Kidney capillary endothelial cell (primary cell): ENCODE results near the gene PLCL1.

ENCODE experiments used
- DNase-seq: peaks from one replicate; pipeline ENCODE4 v3.0.0-alpha.2; 2018; ENCODE audit warnings: low spot score

Gene PLCL1

DNA sequence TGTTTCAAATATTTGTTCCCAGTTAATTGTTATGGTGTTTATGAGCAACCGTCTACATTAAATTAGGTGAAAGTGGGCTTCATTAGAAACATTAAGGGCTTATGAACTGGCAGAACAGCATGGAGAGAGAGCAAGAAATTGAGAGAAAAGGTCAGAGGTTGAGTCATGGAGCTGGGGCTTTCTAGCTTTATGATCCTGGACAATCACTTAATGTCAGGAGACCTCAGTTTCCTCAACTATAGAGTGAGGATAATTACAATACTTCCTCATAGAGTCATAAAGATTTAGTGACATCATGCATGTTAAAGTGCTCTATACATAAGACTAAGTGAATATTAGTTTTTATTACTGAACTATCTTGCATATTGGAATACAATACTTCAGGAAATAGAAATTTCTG lies 83.9 kb downstream of the PLCL1 start:
- DNase-seq, result no peak

DNA sequence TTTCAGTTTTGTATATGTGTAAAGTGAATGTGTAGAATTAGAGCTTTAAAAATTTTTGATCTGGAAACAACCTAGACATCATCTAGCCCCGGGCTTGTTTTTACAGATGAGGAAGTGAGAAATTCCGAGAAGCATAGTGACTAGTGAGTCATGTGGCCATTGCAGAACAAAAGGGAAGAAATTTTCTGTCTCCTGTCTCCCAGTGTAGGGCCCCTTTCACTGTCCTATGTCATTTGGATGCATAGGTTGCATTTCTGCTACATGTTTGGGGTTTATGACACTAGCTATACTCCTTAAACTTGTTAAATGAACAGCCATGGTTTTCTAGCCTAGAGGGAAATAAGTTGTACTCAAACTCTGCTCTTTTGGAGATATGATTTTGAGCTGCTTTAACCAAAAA lies 84.6 kb downstream of the PLCL1 start:
- peak; percentile 84 for DNase-seq

DNA sequence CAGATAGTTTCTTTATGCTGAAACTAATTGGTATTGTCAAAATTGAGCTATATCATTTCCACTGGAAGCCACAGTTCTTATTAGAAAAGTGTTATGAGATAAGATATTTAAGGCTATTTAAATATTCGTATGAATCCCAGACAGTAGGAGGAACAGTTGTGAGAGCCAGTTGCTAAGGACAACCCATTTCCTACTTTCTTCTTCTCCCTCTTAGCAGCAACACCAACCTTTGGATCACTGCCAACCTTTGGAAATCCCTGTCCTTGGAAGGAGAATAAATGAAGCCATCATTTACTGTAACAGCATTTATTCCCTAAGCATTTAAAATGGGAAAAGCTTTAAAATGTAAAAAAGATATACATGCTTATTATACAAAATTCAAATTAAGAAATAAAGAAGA lies 85.8 kb downstream of the PLCL1 start:
- no peak for DNase-seq

DNA sequence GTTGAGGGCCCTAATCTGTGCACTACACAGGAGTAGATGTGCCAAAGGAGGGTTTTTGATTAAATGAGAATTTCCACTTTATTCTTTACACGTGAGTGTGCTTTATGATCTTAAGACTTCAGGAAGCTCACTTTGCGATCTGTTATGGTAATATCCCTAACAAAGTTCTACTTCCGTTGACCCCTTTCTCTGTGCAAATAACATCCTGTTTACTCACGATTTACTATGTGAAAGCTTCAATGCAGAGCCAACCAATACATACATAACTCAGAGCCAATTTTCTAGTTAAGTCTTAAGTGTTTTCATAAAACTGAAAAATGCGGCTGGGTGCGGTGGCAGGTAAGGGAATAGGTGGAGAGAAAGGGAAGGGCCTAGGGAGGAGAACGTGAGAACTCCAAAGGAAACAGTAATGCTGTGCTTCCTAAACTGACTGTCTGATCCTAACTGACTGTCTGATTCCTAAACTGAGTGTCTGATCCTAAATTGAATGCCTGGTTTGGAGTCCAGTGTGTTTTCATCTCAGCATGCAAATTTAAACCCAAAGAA lies 87.6 kb downstream of the PLCL1 start:
- DNase-seq, result no peak

DNA sequence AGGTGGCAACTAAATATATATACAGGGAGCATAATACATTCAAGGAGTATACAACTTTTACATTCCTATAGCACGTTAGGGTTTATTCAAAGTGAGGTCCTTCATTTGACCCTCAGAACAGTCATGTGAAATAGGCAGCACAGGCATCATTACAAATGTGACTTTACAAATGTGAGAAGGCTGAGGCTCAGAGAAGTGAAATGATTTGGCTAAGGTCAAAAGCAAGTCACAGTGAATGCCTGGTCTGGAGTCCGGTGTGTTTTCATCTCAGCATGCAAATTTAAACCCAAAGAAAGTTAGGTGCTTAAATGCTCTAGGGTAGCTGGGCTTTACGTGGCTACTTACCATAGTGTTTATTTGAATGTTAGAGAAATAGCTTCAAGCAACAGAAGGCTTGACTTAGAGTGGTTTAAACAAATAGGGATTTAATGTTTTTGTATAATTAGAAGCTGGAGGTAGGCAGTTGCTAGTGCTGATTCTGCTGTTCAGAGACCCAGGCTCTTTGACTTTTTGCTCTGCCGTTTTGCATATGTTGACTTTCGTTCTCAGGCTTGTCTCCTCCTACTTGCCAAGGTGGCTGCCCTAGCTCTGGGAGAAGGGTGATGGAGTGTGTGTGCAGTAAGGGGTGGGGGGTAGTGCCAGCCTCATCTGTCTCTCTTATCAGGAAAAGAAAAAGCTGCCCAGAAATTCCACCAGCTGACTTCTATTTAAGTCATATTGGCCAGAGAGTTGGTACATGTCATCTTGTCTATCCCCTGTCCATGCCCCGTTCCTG lies 89.2 kb downstream of the PLCL1 start:
- DNase-seq, result no peak

DNA sequence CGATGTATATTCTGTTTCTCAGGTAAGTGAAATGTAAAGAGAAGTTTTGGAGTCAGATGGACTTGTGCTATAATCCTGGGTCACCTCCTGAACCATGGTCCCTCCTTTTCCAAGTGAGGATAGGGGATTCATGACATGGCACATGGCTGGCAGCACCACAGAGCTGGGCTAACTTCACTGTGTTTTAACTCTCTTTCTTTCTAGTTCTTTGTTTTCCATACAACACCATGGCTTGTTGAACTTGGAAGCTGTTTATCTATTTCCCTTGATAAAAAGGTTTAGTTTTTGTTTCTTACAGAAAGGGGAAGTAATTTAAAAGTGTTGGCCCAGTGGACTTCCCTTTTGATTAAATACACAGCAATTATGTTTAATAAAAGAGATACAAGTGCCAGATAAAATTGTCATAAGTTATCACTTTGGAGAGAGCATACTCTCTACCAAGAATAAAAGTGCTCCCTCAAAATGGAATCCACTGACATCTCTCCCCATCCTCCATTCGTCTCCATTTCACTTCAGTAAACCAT lies 90.4 kb downstream of the PLCL1 start:
- no peak for DNase-seq

DNA sequence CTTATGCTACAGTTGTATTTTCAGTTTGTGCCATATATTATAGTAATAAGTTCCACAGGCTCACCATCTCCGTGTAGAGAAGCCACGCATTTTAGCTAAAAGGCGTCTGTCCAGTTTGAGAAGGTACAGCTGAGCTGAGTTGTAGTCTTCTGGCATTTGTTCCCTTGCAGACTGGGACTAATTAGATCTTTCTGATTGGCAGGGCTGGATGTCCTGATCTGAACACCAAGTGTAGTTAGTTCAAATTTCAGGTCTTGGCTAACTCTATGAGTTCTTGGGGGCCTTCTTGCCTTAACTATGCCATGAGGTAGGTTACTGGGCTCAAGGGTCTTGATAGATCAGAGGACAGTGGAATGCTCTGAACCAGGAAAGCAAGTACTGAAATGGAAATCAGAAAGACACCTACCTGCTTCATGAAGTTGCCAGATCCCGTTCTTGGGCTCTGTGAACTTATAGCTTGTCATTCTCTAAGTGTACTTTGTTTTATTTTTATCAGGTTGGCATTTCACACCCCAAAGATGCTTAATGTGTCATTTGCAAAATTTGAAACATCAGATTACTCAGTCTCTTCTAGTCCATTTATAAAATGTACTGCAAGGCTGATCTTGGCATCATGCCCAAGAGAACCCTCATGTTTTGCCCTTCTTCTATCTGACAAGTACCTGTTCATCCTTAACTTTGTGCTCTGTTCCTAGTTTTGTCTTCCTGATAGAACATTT lies 93.7 kb downstream of the PLCL1 start:
- no peak for DNase-seq

DNA sequence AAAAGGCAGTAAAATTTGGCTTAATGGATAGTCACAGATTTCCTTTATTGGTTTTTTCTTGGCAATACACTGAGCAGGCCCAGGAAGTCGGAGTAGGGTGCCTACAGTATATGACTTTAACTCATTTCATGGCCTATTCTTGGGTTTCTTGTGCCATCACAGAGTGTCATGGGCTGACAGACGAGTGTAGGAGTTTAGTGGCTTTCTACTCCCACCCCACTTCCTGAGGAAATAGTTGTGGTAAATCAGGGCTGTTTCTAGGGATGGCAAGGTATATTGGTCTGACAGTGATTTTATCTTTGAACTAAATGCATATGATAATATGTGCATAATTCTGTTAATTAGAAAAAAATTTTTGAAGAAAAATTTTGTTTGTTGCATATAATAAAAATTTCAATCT lies 100.1 kb downstream of the PLCL1 start:
- no peak for DNase-seq

DNA sequence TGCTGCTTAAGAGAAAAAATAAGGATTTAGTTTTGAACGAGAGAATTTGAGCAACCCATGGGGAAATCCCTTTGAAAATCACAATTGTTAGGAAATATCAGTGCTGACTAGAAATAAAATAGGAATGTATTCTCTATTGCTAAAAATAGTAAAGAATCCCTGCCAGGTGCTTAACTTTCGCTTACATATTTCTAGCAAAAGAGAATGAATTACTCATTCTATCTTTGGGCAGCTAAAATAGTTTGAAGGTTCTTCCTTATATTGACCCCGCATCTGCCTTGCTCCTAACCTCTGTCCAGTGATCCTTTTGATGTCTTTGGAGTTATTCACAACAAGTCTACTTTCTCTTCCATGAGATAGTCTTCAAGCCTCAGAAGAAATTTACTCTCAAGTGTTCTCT lies 103.8 kb downstream of the PLCL1 start:
- no peak for DNase-seq

DNA sequence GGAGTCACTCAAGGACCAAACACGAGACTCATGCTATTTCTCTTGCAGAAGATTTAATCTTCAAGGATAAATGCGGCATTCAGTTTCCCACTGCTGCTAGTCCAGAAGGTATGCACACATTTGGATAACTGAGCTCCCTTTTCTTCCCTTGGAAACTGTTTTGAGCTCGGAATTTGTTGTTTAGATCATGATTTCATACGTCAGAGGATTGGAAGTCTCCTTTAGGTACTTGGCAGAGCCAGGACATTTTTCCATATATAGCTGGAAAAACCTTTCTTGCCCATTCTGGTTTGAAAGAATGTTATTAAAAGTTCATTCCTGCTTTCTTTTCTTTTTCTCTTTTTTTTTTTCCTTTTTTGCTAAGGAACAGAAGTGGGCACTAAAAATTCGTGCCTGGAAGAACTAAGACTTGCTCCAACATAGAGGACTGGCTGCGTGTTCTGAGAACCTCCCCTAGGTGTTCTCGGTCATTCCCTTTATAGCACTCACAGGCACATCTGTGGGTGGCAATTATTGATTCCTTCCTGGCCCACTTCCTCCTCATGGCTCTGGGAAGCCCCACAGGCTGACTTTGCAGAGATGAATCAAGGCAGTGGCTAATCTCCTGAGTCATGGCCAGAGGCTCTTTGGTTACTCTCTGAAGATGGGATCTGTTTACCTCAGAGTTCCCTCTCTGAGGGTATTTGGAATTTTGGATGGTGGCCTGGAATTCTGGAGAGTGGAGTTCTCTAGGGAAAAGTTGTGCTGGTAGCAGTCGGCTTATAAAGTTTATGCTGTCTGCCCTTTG lies 104.8 kb downstream of the PLCL1 start:
- DNase-seq, result peak; percentile 65

DNA sequence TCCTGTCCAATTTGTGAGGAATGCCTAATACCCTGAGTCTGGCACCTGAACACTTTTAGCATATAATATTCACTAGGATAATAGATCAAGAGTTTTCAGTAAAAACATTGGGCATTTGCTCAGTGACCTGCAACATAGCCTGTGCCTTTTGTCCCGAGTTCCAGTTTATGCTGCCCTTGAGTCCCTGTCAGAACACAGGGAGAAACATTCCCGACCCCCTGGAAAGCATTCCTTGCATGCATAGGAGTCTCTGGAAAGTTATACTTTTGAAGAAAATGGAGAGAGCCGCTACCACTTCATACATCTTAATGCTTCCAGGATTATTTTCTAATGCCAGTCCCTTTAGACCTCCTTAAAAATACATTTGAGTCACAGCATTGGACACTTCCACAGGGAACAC lies 107.3 kb downstream of the PLCL1 start:
- DNase-seq, result no peak

DNA sequence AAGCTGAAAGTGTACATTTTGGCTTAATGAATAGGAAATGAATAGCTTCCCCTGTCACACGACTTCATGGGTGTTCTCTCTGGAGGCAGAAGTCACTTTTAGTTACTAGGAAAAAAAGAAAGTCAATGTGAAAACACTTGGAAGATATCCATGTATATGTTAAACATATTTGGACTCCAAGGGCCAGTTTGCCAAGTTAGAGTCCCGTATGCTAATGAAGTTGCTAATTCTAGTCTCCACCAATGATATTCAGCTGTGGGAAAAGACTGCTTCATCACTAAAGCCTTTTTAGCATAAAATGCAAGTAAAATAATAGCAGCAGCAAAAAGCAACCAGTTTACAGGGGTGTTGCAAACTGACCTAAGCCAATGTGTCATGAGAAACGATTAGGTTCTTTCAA lies 108.7 kb downstream of the PLCL1 start:
- DNase-seq, result no peak

DNA sequence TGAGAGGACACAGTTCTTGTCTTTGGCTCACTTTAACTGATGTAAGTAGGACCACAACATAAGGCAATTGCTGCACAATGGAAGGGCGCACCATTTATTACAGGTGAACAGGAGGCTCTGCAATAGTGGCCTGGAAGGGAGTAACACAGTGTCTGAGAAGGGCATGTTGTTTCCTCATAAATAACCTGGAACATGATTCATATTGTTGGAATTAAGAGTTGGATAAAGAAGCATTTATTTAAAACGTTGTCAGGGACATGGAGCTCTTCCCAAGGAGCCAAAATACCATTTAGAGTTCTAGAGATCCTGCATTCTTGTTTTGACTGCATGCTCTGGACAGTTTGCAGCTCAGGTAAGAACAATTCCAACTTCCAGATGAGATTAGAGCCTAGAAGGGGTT lies 110.4 kb downstream of the PLCL1 start:
- no peak for DNase-seq

DNA sequence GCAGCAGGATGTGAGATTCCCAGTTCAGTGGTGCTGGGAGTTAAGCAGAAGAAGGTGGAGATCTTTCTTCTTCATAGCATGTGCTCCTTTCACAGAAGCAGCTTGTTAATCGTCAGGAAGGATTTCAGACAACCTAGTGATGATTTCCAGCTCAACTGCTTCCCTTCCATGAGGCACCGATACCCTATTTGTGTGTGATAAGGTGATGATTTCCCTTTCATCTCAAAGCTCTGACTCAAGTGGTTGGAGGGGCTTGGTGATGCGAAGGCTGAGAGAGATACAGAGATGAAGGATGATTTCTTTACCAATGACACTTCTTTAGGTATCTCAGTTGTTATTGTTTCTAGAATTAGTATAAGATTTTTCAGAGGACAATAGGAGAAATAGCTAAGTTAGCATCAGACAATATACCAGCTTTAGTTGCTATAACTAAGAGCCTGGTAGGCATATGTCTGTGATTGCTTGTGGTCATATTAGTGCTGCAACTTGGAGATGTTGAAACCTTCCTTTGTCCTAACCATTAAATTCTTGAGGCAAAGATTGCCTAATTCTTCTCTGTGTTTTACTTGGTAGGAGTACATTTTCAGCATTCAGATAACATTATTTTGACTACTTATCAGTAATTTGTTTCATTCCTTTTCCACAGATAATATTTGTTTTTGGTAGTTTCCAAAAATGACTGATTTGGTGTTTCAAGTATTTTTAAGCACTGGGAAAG lies 111.3 kb downstream of the PLCL1 start:
- no peak for DNase-seq

DNA sequence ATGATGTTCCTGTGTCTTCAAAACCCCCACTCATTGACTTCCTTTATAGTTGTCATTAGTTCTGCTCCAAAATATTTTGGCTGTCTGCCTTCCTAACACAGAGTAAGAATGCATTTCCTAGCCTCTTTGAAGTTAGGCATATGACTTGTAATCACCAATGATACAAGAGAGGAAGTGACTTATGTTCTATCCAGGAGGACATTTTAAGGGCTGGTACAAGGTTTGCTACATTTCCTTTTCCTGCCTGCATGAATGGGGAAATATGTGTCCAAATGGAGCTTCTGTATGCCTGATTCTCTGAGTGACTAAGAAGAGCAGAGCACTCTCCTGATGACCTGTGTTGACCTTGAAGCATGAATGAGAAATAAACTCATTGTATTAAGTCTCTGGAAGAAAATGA lies 115.1 kb downstream of the PLCL1 start:
- DNase-seq, result peak; percentile 92

DNA sequence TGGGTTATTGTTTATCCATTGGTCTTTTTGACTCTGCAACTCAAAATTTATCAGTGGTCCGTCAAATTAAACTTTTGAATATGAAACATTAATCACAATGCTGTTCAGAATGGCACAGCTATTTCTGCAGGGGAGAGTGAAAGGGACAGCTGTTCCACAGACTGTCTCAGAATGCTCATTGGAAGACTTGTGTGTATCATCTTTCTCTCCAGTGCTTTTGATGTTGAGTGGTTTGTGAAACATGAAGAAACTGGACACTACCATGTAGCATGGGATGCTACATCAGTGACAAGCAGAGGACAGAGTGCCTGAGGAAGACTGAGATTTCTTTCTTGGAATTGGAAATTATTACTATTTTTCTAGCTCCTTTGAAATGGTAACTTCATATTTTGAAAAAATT lies 115.7 kb downstream of the PLCL1 start:
- DNase-seq, result no peak

DNA sequence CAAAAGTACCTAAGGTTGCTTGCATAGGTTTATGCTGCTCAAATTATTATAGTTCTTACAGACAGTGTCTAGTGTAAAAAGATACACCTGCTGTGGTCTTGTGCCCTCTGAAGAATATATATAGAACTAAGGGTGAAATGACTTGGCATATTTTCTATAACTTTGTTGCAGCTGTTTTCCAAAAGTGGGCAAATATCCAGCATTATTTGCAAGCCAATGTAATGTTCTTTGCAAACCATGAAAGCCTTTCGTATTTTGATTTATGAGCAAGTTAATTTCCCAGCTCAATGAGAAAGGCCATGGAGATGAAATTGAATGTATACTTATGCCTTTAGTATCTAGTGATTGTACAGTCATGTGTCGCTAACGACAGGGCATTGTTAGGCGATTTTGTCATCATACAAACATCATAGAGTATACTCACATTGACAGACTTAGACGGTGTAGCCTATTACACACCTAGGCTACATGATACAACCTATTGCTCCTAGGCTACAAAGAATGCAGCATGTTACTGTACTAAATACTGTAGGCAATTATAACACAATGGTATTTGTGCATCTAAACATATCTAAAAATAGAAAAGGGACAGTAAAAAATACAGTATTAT lies 116.3 kb downstream of the PLCL1 start:
- no peak for DNase-seq

DNA sequence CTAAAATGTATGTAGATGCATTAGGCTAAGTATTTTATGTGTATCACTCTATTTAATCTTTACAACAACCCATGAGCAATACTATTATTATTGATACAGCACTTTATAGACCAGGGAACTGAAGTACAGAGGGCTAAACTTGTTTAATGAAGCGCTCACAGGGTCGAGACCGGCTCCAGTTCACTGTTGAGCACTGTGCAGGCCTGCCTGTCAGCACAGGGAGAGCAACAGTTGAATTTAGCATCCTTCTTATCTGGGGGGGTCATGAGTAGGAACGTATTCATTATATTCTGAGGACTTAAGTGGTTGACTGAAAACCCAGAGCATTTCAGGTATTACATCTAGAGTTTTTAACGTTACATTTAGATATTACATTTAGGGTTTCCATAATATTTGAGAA lies 120.1 kb downstream of the PLCL1 start:
- no peak for DNase-seq

DNA sequence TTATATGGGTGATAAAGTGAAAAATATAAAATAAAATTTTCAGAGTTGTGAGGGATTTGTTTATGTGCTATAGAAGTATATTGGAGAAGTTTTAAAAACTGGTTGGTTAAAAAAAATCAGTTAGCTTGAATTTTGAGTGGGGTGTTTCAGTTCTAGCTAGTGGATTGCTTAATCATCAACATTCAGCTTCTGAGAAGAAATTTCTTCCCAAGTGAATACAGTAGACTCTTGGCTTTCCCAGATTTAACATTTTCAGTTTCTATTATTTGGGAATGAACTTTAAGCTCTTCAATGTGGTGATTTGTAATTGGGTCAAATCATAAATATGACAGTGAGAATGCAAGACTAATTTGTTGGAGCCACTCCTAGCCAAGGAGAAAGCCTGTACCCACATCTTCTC lies 120.8 kb downstream of the PLCL1 start:
- no peak for DNase-seq

DNA sequence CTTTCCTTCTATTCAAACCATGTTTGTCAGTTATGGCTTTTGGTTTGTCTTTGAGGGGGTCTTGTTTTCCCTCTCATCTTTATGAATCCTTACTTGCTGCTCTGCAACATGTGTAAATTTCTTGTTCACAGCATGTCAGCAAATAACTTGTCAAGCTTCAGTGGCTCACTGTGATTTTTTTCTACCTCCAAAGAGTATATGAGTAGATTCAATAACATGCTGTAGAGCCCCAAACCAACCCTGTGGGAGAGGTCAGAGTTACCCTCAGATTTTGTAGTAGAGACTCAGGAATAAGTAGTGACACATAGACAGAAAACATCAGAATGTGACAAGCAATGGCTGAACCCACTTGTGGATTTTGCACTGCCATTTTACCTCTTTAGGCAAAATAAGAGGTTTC lies 121.6 kb downstream of the PLCL1 start:
- no peak for DNase-seq

DNA sequence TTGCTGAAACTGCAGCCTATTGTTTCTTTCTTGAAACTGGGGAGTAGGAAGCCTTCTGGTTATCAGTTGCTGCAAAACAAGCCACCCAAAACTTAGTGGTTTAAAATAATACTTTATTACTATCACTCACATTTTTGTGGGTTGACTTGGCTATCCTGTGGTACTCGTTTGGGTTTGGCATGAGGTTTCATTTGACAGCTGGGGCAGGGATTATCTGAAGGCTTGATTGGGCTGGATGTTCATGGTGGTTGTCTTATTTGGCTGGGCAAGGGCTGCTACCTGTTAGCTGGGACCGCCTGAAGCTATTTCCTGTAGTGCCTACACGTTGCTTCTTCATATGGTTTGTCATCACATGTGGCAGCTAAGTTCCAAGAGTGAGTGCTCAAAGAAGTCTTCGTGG lies 122.3 kb downstream of the PLCL1 start:
- no peak for DNase-seq
